Activated effector memory CD4-positive, alpha-beta T cell treated with Interleukin-2 at 50 U/mL for 16 hours (primary cell): ENCODE data around the gene YBX3.

ENCODE experiments used
- DNase-seq: peaks from one replicate; pipeline ENCODE4 v3.0.0-alpha.2; 2020

The YBX3 gene

DNA sequence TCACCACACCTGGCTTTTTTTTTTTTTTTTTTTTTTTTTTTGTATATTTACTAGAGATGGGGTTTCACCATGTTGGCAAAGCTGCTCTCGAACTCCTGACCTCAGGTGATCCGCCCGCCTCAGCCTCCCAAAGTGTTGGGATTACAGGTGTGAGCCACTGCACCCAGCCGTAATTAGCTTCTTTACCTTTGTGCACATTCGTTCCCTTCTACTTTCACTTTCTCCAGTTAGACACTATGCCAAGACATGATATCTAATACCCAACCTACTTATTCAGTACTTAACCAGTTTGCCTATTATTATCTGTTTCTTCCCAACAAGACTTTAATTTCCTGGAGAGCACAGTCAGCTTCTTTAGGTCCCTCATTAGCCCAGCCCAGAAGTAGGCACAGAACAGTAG is 54.6 kb downstream of the YBX3 start:
- no peak for DNase-seq

DNA sequence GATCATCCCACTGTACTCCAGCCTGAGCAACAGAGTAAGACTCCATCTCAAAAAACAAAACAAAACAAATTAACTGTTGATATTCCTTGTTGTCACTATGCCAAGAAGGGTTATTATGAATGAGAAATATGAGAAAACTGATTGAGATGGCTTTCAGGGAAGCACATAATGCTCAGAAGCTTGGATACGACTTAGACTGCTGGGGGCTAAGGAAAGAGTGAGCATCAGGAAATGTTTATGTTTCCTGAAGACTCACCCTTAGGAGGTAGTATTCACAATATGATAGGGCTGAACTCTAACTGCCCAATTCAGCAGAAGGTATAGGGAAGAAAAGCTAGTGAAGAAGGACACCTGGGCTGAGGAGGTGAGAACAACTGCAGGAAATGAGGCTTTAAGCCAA is 55.5 kb downstream of the YBX3 start:
- DNase-seq: no peak

GRCh38 chr12:10664499-10664898 is 58.6 kb downstream of the YBX3 start:
- DNase-seq: no peak

DNA sequence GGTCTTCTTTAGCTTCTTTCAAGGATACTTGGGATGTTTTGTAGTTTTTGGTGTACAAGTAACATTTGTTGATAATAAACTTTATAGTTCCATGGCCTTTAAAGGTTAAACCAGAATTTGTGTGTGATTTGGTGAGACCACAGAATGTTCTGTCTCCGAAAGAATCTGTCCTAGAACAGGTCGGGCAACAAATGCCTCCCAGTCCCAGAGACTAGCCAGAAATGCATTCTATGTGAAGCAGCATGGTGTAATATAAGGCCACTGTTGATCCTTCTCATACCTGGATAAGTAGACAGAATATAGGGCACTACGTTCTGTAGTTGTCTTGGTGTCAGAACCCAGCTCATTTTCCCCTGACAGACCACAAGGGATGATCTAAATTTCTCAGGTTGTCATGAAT is 59.3 kb downstream of the YBX3 start:
- no peak for DNase-seq

- DNase-seq: no peak
Observed at GRCh38 chr12:10661338-10661737, 61.8 kb downstream of the YBX3 start.

GRCh38 chr12:10654003-10654402 is 69.1 kb downstream of the YBX3 start:
- DNase-seq: no peak

DNA sequence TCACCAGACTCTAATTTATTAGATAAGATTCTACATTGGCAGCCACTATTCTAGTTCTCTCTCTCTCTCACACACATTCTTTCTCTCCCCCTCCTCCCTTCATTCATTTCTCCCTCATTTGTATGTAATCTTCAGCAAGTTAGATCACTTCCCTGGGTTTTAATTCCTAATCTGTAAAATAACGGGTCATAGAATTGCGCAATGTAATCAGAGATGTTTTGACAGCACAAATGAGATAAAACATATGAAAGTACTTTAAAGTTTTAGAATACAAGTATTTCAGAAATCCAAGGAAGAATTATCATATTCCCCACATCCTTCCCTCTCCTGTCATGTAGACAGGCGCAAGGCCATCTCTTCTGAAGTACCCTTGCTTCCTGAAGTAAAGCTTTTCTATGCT is 70.9 kb downstream of the YBX3 start:
- DNase-seq: no peak
